Measurements from ENCODE around the gene CPD. TPM values are rescaled to one million over a fixed set of nuclear protein-coding genes. Genes with fewer than 3 reads are reported as not detected.

CPD gene
- total and polyA plus RNA-seq, 2 donors from 2014 or later = 11.6 to 139 TPM

DNA sequence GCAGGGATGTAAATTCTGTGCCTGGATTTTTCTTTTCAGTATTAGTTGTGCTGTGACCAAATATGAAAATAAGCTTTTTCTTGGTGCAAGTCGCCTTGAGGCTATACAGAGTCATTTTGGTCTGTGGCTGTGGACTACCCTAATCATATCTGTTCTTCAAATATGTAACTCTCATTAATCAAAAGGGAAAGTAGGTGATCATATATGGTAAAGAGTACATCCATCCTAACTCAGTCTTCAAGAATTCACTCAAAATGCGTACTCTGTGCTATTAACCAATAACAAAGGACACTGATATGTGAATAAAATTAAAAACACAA, 2.6 kb downstream of the CPD start:
- TF ChIP-seq, protein P1, sequence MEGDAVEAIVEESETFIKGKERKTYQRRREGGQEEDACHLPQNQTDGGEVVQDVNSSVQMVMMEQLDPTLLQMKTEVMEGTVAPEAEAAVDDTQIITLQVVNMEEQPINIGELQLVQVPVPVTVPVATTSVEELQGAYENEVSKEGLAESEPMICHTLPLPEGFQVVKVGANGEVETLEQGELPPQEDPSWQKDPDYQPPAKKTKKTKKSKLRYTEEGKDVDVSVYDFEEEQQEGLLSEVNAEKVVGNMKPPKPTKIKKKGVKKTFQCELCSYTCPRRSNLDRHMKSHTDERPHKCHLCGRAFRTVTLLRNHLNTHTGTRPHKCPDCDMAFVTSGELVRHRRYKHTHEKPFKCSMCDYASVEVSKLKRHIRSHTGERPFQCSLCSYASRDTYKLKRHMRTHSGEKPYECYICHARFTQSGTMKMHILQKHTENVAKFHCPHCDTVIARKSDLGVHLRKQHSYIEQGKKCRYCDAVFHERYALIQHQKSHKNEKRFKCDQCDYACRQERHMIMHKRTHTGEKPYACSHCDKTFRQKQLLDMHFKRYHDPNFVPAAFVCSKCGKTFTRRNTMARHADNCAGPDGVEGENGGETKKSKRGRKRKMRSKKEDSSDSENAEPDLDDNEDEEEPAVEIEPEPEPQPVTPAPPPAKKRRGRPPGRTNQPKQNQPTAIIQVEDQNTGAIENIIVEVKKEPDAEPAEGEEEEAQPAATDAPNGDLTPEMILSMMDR (IDR thresholded peaks at IDR 0.05; ENCODE audit: borderline replicate concordance, extremely low read depth, insufficient read depth) = no peak
- Histone ChIP-seq H3K36me3 (ENCODE audit: control insufficient read depth in 2 of 3, insufficient read depth in 3 of 3, low read length in 3 of 3) (peaks cover 0 to 7% (median 5%) of the 10 kb centered on the region in 3 donors), H3K27ac (ENCODE audit: low read depth in 2 of 2, low read length in 2 of 2) (no peak overlapping the region), H3K9me3 (ENCODE audit: control insufficient read depth in 2 of 3, insufficient read depth in 1 of 3, low read length in 3 of 3) (no peaks in the 10 kb centered on the region), H3K9ac (ENCODE audit: low read length in 3 of 3) (peak overlapping the region in 1 of 3 donors; percentile 0), H3K4me3 (ENCODE audit: low read length in 3 of 3) (peak overlapping the region in 2 of 3 donors; percentile 46 to 90), H3K4me1 (ENCODE audit: control insufficient read depth in 2 of 3, insufficient read depth in 2 of 3, low read depth in 1 of 3, low read length in 3 of 3) (peaks cover 4 to 11% (median 10%) of the 10 kb centered on the region in 3 donors), H3K27me3 (ENCODE audit: control insufficient read depth, insufficient read depth, low read length) (no peaks in the 10 kb centered on the region)
- FAIRE-seq = no peak
- DNase-seq = no peak
- intact Hi-C loops (cut with DNase I) = no loop called here

DNA sequence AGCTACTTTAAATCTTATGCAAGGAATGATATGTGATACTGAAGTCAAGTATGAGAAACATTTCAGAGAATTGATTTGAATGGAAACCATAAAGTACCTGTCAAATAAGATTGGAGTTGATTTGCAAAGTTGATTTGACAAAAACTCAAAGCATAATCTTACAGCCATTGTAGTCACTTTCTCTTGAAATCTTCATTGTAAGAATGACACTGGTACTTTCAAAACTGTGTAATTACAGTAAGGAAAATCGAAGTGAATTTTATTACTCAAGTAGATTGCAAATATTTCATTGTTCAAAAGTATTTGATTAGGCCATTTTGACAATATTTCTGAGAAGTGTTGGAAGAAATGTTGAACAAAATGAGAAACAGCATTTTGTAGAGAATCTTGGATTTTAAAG, 3.6 kb downstream of the CPD start:
- Histone ChIP-seq H3K36me3 (ENCODE audit: control insufficient read depth in 2 of 3, insufficient read depth in 3 of 3, low read length in 3 of 3) (peaks cover 0 to 7% (median 5%) of the 10 kb centered on the region in 3 donors), H3K4me3 (ENCODE audit: low read length in 3 of 3) (no peak overlapping the region), H3K27ac (ENCODE audit: low read depth in 2 of 2, low read length in 2 of 2) (no peak overlapping the region), H3K9ac (ENCODE audit: low read length in 3 of 3) (no peak overlapping the region), H3K9me3 (ENCODE audit: control insufficient read depth in 2 of 3, insufficient read depth in 1 of 3, low read length in 3 of 3) (no peaks in the 10 kb centered on the region), H3K27me3 (ENCODE audit: control insufficient read depth, insufficient read depth, low read length) (no peaks in the 10 kb centered on the region), H3K4me1 (ENCODE audit: control insufficient read depth in 2 of 3, insufficient read depth in 2 of 3, low read depth in 1 of 3, low read length in 3 of 3) (peaks cover 0 to 11% (median 4%) of the 10 kb centered on the region in 3 donors)
- no peak for DNase-seq
- TF ChIP-seq, protein P1 (IDR thresholded peaks at IDR 0.05; ENCODE audit: borderline replicate concordance, extremely low read depth, insufficient read depth) = no peak
- intact Hi-C loops (cut with DNase I) = no loop called here
- FAIRE-seq = no peak

DNA sequence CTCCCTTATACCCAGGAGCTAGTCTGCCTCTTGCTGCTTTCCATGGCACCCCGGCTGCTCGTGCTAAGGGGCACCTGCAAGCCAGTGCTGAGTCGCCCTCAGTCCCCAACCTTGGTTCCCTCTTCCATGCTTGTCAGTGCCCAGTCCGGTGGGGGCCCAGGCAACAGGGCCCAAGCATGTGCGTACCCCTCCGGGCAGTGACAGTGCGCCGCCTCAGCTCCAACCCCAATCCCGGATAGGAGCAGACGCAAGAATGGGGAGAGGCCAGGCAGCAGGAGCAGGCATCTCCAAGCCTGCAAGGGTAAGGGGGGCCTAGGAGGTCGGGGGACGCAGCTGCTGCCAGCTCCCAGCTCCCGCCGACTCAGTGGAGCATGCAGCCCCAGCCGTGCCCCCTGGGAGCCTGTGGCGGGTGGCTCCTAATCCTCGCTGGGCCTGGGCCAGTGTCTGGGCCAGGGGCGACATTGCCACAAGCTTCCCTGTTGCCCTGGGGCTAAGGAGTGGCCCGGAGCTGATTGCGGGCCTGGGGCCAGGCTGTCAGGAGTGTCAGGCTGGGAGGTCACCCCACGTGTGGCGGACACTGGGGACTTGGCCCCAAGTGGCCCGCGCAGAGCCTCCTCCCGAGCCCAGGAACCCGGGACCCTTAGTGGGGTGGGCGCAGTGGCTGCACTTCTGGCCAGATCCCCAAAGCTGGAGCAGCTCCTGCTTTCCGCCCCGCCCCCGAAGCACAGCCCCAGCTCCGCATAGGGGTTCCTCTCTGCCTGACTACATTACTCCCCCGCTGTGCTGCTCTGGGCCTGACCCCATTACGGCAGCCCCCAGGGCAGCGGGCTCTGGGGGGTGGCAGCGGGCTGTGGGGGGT, 9.8 kb downstream of the CPD start:
- DNase-seq = peak in 1 of 5 donors; percentile 72
- no peak for FAIRE-seq
- Histone ChIP-seq H3K4me3 (ENCODE audit: low read length in 3 of 3) (no peak overlapping the region), H3K27ac (ENCODE audit: low read depth in 2 of 2, low read length in 2 of 2) (no peak overlapping the region), H3K27me3 (ENCODE audit: control insufficient read depth, insufficient read depth, low read length) (no peaks in the 10 kb centered on the region), H3K9me3 (ENCODE audit: control insufficient read depth in 2 of 3, insufficient read depth in 1 of 3, low read length in 3 of 3) (no peaks in the 10 kb centered on the region), H3K4me1 (ENCODE audit: control insufficient read depth in 2 of 3, insufficient read depth in 2 of 3, low read depth in 1 of 3, low read length in 3 of 3) (no peaks in the 10 kb centered on the region), H3K36me3 (ENCODE audit: control insufficient read depth in 2 of 3, insufficient read depth in 3 of 3, low read length in 3 of 3) (peaks cover 0 to 9% (median 5%) of the 10 kb centered on the region in 3 donors), H3K9ac (ENCODE audit: low read length in 3 of 3) (no peak overlapping the region)
- TF ChIP-seq, protein P1 (IDR thresholded peaks at IDR 0.05; ENCODE audit: borderline replicate concordance, extremely low read depth, insufficient read depth) = no peak
- intact Hi-C loops (cut with DNase I) = no loop called here
